HEK293 (cell line): ENCODE data around the gene ADD2.

Experiments
- CTCF ChIP-seq: fragments of 450-650 bp; formaldehyde crosslinking; IDR thresholded peaks from 2 replicates; pipeline ENCODE4 v1.5.1; 2016; ENCODE audit warnings: missing biosample characterization, missing genetic modification characterization
- PATZ1 ChIP-seq: fragments of 450-650 bp; formaldehyde crosslinking; IDR thresholded peaks from 2 replicates; pipeline ENCODE4 v1.5.1; 2016; ENCODE audit warnings: missing biosample characterization, missing genetic modification characterization
- YY1 ChIP-seq: fragments of 450-650 bp; formaldehyde crosslinking; IDR thresholded peaks from 2 replicates; pipeline ENCODE4 v1.5.1; 2018; ENCODE audit warnings: missing biosample characterization, missing genetic modification characterization
- ZBTB10 ChIP-seq: fragments of 450-650 bp; formaldehyde crosslinking; IDR thresholded peaks from 2 replicates; pipeline ENCODE4 v1.5.1; 2016; ENCODE audit warnings: missing biosample characterization, missing genetic modification characterization
- ZNF449 ChIP-seq: fragments of 450-650 bp; formaldehyde crosslinking; IDR thresholded peaks from 2 replicates; pipeline ENCODE4 v1.5.1; 2017; ENCODE audit warnings: missing biosample characterization, mild to moderate bottlenecking, missing genetic modification characterization, moderate library complexity

GRCh38 chr2:70620020-70620419 lies 148.0 kb downstream of the ADD2 start:
- TF ChIP-seq ZNF449 (tag by site-specific recombination), result no peak
- TF ChIP-seq CTCF (tag by site-specific recombination), result no peak
- no peak for TF ChIP-seq ZBTB10 (tag by site-specific recombination)
- no peak for TF ChIP-seq PATZ1
- no peak for TF ChIP-seq YY1 (tag by site-specific recombination)
